Pancreas (tissue), 10 donors: ENCODE data around the gene CCNE1. TPM values are rescaled to one million over a fixed set of nuclear protein-coding genes. Genes with fewer than 3 reads are reported as not detected.

Source experiments
- ATAC-seq, 4 donors: fragments of 200-7000 bp; cut with Tn5 transposase; one replicate each; pipeline versions ENCODE4 v1.8.0 to v1.9.1; 2020; ENCODE audit warnings: mild to moderate bottlenecking in 4 of 4, moderate library complexity in 4 of 4
- DNase-seq, 6 donors: peaks; one replicate each; pipeline ENCODE4 v3.0.0-alpha.2; 2020
- FAIRE-seq: peaks from 2 replicates; lab custom pipeline; 2012; peaks lifted over from hg19 to GRCh38; lab: Jason Lieb, UNC
- H3K27ac ChIP-seq, 4 donors: fragments of 200-600 bp; sonication (generic); 1 replicate in 3 of 4; 2 replicates in 1 of 4; pipeline versions ENCODE4 v1.5.0 to v1.8.0; 2020
- H3K27me3 ChIP-seq, 4 donors: fragments of 200-600 bp; one replicate each; pipeline ENCODE4 v1.8.0; 2021
- H3K36me3 ChIP-seq, 3 donors: fragments of 200-600 bp; sonication (generic) in 1 of 3; one replicate each; pipeline versions ENCODE4 v1.5.0 to v1.8.0; 2020 to 2021
- H3K4me1 ChIP-seq, 3 donors: fragments of 200-600 bp; one replicate each; pipeline ENCODE4 v1.8.0; 2021
- H3K4me3 ChIP-seq, 4 donors: fragments of 200-600 bp; sonication (generic) in 2 of 4; one replicate each; pipeline versions ENCODE4 v1.5.0 to v1.8.0; 2020 to 2021
- H3K9me3 ChIP-seq, 4 donors: fragments of 200-600 bp; one replicate each; pipeline ENCODE4 v1.8.0; 2021
- CTCF ChIP-seq, 4 donors: fragments of 200-600 bp; sonication (generic) in 3 of 4; IDR thresholded peaks; one replicate each; pipeline versions ENCODE4 v1.5.0 to v1.8.0; 2021; ENCODE audit warnings: antibody characterized with exemption in 4 of 4
- WGBS, 2 donors: extraction: QIAGEN DNeasy Blood & Tissue Kit; methylation state at CpG; one replicate each; pipeline ENCODE4 v1.1.7; 2013; 5-methylcytosine and 5-hydroxymethylcytosine counted together
- intact Hi-C, 3 donors: fragments of 100-400 bp; cut with DNase I; formaldehyde crosslinking; loops; one replicate each; pipeline versions ENCODE4 v1.11.1 to v1.14.2; 2022
- polyA plus RNA-seq, 2 donors: library from polyadenylated mRNA; stranded (reverse); fragments of 200-250 nt; gene quantifications; one replicate each; pipeline ENCODE4 v1.2.3, GENCODE V29; 2013
- total RNA-seq, 6 donors: library from RNA; stranded (reverse); fragmentation: NEBNext Ultra II Directional in 4 of 6; extraction: Animal tissue kit (Norgen Biotek cat#: 25700) in 4 of 6; gene quantifications; one replicate each; pipeline versions ENCODE4 v1.2.1 to v1.2.4, GENCODE V29; 2021 to 2023
- donor health status: healthy with polysubstance abuse.
- donor health status: DM: no; HTN: no; CAD: no; lungs with moderate emphysema.
- donor health status: DM: no; HTN: no; CAD: no.
- donor health status: control.
- donor health status: control.
- donor health status: Bipolar disorder and iron deficiency.
- donor health status: DM: yes; HTN: yes; CAD: no.
- donor health status: DM: no; HTN: no; CAD: no.
- donor health status: DM: no; HTN: no; CAD: no.
- donor health status: DM: yes; HTN: yes; CAD: no.

The CCNE1 gene
- total and polyA plus RNA-seq, 8 donors = 0.23 to 1.9 (median 0.74) TPM

DNA sequence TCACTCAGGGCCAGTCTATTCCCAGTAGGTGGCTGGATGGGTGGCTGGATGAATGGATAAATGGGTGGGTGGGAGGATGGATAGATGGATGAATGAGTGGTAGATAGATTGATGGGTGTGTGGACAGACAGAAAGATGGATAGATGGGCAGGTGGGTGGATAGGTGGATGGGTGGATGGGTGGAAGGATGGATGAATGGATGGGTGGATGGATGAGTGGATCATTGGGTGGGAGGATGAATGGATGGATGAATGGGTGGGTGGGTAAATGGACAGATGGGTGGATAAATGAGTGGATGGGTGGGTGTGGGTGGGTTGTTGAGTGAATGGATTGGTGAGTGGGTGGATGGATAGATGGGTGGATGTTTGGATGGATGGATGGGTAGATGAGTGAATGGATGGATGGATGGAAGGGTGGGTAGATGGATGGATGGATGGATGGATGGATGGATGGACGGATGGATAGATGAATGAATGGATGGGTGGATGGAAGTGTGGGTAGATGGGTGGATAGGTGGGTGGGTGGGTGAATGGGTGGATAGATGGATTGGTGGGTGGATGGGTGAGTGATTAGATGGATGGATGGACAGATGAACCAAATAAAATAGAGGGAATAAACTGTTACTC, 27.1 kb upstream of the CCNE1 start:
- TF ChIP-seq CTCF (IDR thresholded peaks at IDR 0.05) = no peak
- no peaks in the 10 kb centered on the region for H3K27me3 ChIP-seq
- H3K9me3 ChIP-seq = no peaks in the 10 kb centered on the region
- intact Hi-C loops = no loop called here
- FAIRE-seq (no peak), ATAC-seq (no peak), DNase-seq (no peak)
- no peaks in the 10 kb centered on the region for H3K4me1 ChIP-seq
- H3K27ac ChIP-seq = no peak overlapping the region
- no peaks in the 10 kb centered on the region for H3K36me3 ChIP-seq
- H3K4me3 ChIP-seq = no peak overlapping the region
- WGBS, 2 donors = 50% methylated on average over 1 of the region's 1 CpG

DNA sequence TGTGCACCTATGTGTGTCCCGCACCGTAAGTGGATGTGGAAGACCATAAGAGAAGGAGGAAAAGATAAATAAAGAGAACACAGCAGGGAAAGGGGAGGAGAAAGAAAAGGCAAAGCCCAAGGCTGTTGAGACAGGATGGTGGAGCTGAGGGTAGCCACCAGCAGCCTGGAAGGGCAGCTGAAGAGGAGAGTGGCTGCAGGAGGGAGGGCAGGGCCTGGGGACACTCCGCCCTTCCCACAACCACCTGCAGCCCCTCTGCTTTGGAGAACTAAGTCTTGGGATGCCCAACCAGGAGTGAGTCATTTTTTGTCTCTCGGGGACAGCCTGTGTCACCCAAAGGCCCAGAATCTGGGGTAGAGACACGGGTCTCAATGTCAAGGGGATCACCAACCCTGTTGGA, 26.4 kb upstream of the CCNE1 start:
- Histone ChIP-seq H3K9me3 (no peaks in the 10 kb centered on the region), H3K4me3 (no peak overlapping the region), H3K36me3 (no peaks in the 10 kb centered on the region), H3K27ac (no peak overlapping the region), H3K27me3 (no peaks in the 10 kb centered on the region), H3K4me1 (no peaks in the 10 kb centered on the region)
- ATAC-seq (no peak), FAIRE-seq (no peak), DNase-seq (no peak)
- no peak for TF ChIP-seq CTCF (IDR thresholded peaks at IDR 0.05)
- WGBS, 2 donors = 87% methylated on average over 5 of the region's 5 CpGs
- intact Hi-C loops = no loop called here

DNA sequence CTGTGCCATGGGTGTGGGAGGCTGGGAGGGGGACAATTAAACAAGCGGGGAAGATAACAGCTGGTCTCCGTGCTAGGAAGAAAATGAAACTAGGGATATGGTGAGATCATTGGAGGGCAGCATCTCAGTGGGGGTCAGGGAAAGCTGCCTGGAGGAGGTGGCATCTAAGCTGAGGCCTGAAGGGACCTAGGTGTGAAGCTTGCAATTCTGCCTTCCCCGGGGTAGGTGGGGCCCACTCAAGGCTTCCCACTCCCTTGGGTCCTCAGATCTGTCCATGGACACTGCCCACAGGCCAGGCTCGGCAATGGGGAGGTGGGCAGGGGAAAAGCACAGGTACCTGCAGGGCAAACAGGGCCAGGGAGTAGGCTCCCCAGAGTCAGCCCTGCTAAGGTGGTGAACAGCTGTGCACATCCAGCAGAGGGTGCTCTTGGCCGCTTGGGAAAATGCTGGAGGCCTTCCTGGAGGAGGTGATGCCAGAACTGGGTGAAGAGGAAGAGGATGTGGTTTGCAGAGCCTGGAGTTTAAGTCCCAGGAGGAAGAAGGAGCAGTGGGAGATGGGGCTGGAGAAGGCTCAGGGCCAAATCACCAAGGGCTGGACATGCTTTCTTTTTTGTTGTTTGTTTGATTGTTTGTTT, 25.7 kb upstream of the CCNE1 start:
- 53 to 58% methylated on average over 5 of the region's 5 CpGs for WGBS, 2 donors
- no peak for FAIRE-seq
- Histone ChIP-seq H3K9me3 (no peaks in the 10 kb centered on the region), H3K4me3 (no peak overlapping the region), H3K27ac (no peak overlapping the region), H3K4me1 (no peaks in the 10 kb centered on the region), H3K27me3 (no peaks in the 10 kb centered on the region), H3K36me3 (no peaks in the 10 kb centered on the region)
- DNase-seq = no peak
- ATAC-seq = no peak
- no peak for TF ChIP-seq CTCF (IDR thresholded peaks at IDR 0.05)
- intact Hi-C loops = no loop called here

DNA sequence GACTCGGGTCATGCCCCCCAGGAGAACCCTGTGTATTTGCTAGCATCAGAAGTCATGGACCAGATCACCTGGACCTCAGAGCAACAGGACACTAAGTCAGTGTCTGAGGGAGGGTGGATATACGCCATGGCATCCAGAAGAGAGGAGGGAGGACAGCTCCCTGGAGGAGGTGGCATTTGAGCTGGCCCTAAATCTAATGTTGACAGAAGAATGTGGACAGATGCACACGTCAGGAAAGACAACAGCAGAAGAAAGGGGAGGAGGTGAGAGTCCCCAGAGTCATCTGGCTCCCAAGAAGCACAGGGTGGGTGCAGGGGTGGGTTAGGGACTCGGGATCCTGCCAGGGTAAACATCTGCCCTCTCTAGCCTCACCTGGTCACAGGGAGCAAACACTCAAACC, 24.5 kb upstream of the CCNE1 start:
- intact Hi-C loops = no loop called here

More for the DNA sequence above, 24.5 kb upstream of the CCNE1 start:
- ATAC-seq = no peak
- FAIRE-seq = no peak
- Histone ChIP-seq H3K4me3 (no peak overlapping the region), H3K9me3 (no peaks in the 10 kb centered on the region), H3K27ac (no peak overlapping the region), H3K27me3 (no peaks in the 10 kb centered on the region), H3K4me1 (no peaks in the 10 kb centered on the region), H3K36me3 (no peaks in the 10 kb centered on the region)
- TF ChIP-seq CTCF (IDR thresholded peaks at IDR 0.05) = no peak
- 51 to 68% methylated on average over 4 of the region's 4 CpGs for WGBS, 2 donors
- no peak for DNase-seq
